GM18508 (cell line): ENCODE data around the gene ACAP3.
"Not testable (repeated sequence)": the region's sequence is repeated elsewhere in the genome, so short reads cannot be mapped to it uniquely, and the experiment has no call there.

Experiments used
- ATAC-seq: cut with Tn5 transposase; IDR thresholded peaks from one replicate; pipeline ENCODE4 v1.9.1; 2021; ENCODE audit warnings: moderate number of reproducible peaks; ENCODE audit not compliant: insufficient read depth, unreplicated experiment

ACAP3 gene

GRCh38 chr1:1253972-1254666 lies 53.6 kb downstream of the ACAP3 start:
- no peak for ATAC-seq

- no peak for ATAC-seq
Measured at GRCh38 chr1:1253314-1253713, 54.4 kb downstream of the ACAP3 start.

GRCh38 chr1:1250786-1251284 lies 56.9 kb downstream of the ACAP3 start:
- ATAC-seq, result no peak

- ATAC-seq, result not testable (repeated sequence)
Measured at GRCh38 chr1:1248009-1248913, 59.5 kb downstream of the ACAP3 start.

GRCh38 chr1:1247341-1247913 lies 60.3 kb downstream of the ACAP3 start:
- ATAC-seq, result no peak

- ATAC-seq, result no peak
Measured at GRCh38 chr1:1246577-1247340, 61.0 kb downstream of the ACAP3 start, which contains the start of gene C1QTNF12. C1QTNF12 (minus strand) TSS chr1:1246722; CDS start chr1:1246690, 32 bp downstream.

- no peak for ATAC-seq
Measured at GRCh38 chr1:1245817-1246576, 61.7 kb downstream of the ACAP3 start.

- ATAC-seq, result no peak
Measured at GRCh38 chr1:1245178-1245816, 62.4 kb downstream of the ACAP3 start.

GRCh38 chr1:1244192-1244811 lies 63.4 kb downstream of the ACAP3 start:
- ATAC-seq, result no peak

GRCh38 chr1:1243807-1244191 lies 63.9 kb downstream of the ACAP3 start:
- no peak for ATAC-seq

GRCh38 chr1:1243266-1243660 lies 64.5 kb downstream of the ACAP3 start:
- no peak for ATAC-seq

- no peak for ATAC-seq
Measured at GRCh38 chr1:1242461-1243265, 65.1 kb downstream of the ACAP3 start.
